Measurements from ENCODE around the gene SLC45A2.
"Not testable (repeated sequence)": the region's sequence is repeated elsewhere in the genome, so short reads cannot be mapped to it uniquely, and the experiment has no call there.

Gene SLC45A2

GRCh38 chr5:33921002-33921401, 63.5 kb downstream of the SLC45A2 start:
- no peak for DNase-seq (ENCODE audit: low read depth)

- DNase-seq (ENCODE audit: low read depth), result not testable (repeated sequence)
These were observed 69.6 kb downstream of the SLC45A2 start for GRCh38 chr5:33914844-33915243.

DNA sequence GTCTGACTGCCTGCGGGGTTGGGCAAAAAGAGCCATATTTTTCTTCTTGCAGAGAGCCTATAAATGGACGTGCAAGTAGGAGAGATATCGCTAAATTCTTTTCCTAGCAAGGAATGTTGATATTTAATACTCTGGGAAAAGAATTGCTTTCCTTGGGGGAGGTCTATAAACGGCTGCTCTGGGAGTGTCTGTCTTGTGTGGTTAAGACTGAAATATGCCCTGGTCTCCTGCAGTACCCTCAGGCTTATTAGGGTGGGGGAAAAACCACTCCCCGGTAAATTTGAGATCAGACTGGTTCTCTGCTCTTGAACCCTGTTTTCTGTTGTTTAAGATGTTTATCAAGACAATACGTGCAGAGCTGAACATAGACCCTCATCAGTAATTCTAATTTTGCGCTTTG, 78.2 kb downstream of the SLC45A2 start:
- not testable (repeated sequence) for DNase-seq (ENCODE audit: low read depth)

DNA sequence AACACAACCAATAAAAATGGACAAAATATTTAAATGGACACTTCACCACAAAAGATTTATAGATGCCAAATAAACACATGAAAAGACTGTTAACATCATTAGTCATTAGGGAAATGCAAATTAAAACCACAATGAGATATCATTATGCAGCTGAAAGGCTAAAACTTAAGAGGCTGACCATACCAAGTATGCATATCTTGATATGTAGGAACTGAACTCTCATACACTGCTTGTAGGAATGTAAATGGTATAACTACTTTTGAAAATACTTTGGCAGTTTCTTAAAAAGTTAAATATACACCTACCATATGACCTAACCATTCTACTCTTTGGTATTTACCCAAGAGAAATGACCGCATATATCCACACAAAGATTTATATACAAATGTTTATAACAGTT, 79.1 kb downstream of the SLC45A2 start:
- DNase-seq (ENCODE audit: low read depth), result no peak

DNA sequence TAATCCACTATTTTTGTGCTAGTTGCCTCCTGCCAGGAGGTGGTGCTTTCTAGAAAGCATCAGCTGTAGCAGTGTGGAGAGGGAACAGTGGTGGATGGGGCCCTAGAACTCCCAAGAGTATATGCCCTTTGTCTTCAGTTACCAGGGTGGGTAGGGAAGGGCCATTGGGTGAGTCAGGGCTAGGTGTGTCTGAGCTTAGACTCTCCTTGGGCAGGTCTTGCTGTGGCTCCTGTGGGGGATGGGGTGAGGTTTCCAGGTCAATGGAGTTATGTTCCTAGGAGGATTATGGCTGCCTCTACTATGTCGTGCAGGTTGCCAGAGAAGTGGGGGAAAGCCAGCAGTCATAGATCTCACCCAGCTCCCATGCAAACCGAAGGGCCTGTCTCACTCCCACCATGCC, 81.4 kb downstream of the SLC45A2 start:
- no peak for DNase-seq (ENCODE audit: low read depth)

DNA sequence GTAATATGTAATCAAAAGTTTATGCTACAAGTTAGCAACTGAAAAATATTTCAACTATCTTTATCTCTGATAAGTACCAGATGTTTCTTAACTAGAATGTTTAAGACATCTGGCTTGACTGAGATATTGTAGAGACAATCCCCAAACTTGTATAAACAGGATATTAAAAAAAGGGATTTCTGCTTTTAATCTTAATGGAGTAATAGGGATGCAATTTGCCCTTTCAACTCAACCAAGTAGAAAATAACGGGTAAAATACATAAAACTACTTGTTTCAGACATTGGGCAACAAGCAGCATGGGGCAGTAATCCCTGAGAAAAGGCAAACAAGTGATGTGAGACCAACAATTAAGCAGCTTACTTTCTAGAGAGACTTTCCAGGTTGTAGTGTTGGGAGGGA, 83.3 kb downstream of the SLC45A2 start:
- DNase-seq (ENCODE audit: low read depth), result no peak

All from HS-27A (cell line).